SJCRH30 (cell line): ENCODE data around the gene LRRC8C. TPM values are rescaled to one million over a fixed set of nuclear protein-coding genes. Genes with fewer than 3 reads are reported as not detected.

ENCODE experiments used
- DNase-seq, 2 experiments: peaks; one replicate each; pipeline ENCODE4 v3.0.0-alpha.2; 2015 to 2020
- H3K27ac ChIP-seq: fragments of 250-450 bp; sonication (Bioruptor Pico); 2 replicates; pipeline ENCODE4 v1.5.1; 2020; ENCODE audit warnings: mild to moderate bottlenecking, moderate library complexity
- H3K27me3 ChIP-seq: fragments of 250-450 bp; sonication (Bioruptor Pico); 2 replicates; pipeline ENCODE4 v1.5.1; 2020; ENCODE audit warnings: mild to moderate bottlenecking, moderate library complexity
- H3K36me3 ChIP-seq: fragments of 250-450 bp; sonication (Bioruptor Pico); 2 replicates; pipeline ENCODE4 v1.5.1; 2020; ENCODE audit warnings: mild to moderate bottlenecking, moderate library complexity
- H3K4me1 ChIP-seq: fragments of 250-450 bp; sonication (Bioruptor Pico); 2 replicates; pipeline ENCODE4 v1.5.1; 2020; ENCODE audit warnings: mild to moderate bottlenecking, moderate library complexity
- H3K4me3 ChIP-seq: fragments of 250-450 bp; sonication (Bioruptor Pico); 2 replicates; pipeline ENCODE4 v1.5.1; 2020; ENCODE audit warnings: mild to moderate bottlenecking, moderate library complexity
- H3K9me3 ChIP-seq: fragments of 250-450 bp; sonication (Bioruptor Pico); replicated peaks from 2 replicates; pipeline ENCODE4 v1.5.1; 2020; ENCODE audit warnings: mild to moderate bottlenecking, moderate library complexity
- total RNA-seq: library from RNA; depleted of rRNA; stranded (reverse); fragments of >200 nt; shearing (Covaris generic); gene quantifications from 2 replicates; pipeline ENCODE4 v1.2.3, GENCODE V29; 2014; rRNA removed

LRRC8C gene
- total RNA-seq, 1 experiment from 2014 or later = 3.6 TPM

DNA sequence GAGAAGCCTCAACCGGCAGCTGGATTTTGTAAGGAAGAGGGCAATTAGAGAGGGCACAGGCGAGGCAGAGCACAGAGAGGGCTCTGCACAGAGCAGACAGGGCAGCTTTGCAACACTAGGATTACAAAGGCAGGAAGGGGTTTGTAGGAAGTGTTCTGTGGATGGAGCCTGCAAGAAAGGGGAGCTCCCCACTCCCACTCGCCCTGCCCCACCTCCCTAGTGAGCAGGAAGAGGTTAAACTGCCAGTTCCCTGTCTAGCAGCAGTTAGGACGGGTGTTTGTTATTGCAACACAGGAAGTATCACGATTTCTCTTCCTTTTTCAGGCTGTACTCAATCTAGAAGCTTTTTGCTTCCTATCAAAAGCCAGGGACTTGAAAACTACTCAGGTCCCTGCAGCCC lies 124.6 kb downstream of the LRRC8C start:
- Histone ChIP-seq H3K27me3 (peaks cover 7% of the 10 kb centered on the region; the same call in 1 of the 2 replicates), H3K36me3 (no peaks in the 10 kb centered on the region), H3K9me3 (no peaks in the 10 kb centered on the region), H3K4me1 (no peaks in the 10 kb centered on the region), H3K4me3 (peak overlapping the region; percentile 15), H3K27ac (no peak overlapping the region)
- peak in 1 of 2 experiments; percentile 20 for DNase-seq

- Histone ChIP-seq H3K9me3 (no peaks in the 10 kb centered on the region), H3K36me3 (no peaks in the 10 kb centered on the region), H3K27ac (no peak overlapping the region), H3K4me3 (peak overlapping the region; percentile 15), H3K27me3 (peaks cover 7% of the 10 kb centered on the region; the same call in 1 of the 2 replicates), H3K4me1 (no peaks in the 10 kb centered on the region)
- peak in 1 of 2 experiments; percentile 21 for DNase-seq
These were observed 125.2 kb downstream of the LRRC8C start for GRCh38 chr1:89758156-89758555.

GRCh38 chr1:89759036-89759435 lies 126.1 kb downstream of the LRRC8C start:
- H3K4me3 ChIP-seq = no peak overlapping the region
- H3K4me1 ChIP-seq = no peaks in the 10 kb centered on the region
- no peak overlapping the region for H3K27ac ChIP-seq
- H3K36me3 ChIP-seq = no peaks in the 10 kb centered on the region
- H3K27me3 ChIP-seq = peaks cover 7% of the 10 kb centered on the region; the same call in 1 of the 2 replicates
- DNase-seq = no peak
- no peaks in the 10 kb centered on the region for H3K9me3 ChIP-seq

DNA sequence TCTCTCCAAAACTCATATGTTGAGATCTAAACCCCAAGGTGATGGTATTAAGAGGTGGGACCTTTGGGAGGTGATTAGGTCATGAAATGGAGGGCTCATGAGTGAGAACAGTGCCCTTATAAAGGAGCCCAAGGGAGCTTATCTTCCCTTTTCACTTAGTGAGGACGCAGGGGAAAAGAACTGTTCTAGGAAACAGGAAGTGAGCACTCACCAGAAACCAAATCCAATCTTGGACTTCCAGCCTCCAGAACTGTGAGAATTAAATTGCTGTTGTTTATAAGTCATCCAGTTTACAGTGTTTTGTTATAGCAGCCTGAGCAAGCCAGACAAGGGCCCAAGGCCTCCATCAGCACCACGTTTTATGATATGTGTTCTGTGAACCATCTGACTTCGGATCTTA lies 127.6 kb downstream of the LRRC8C start:
- Histone ChIP-seq H3K36me3 (no peaks in the 10 kb centered on the region), H3K27ac (no peak overlapping the region), H3K4me1 (no peaks in the 10 kb centered on the region), H3K27me3 (peaks cover 7% of the 10 kb centered on the region; the same call in 1 of the 2 replicates), H3K9me3 (no peaks in the 10 kb centered on the region), H3K4me3 (no peak overlapping the region)
- no peak for DNase-seq

GRCh38 chr1:89761338-89761737 lies 128.4 kb downstream of the LRRC8C start:
- DNase-seq = no peak
- no peak overlapping the region for H3K4me3 ChIP-seq
- H3K27me3 ChIP-seq = peaks cover 12% of the 10 kb centered on the region; the same call in 1 of the 2 replicates
- no peaks in the 10 kb centered on the region for H3K36me3 ChIP-seq
- H3K27ac ChIP-seq = no peak overlapping the region
- no peaks in the 10 kb centered on the region for H3K4me1 ChIP-seq
- H3K9me3 ChIP-seq = no peaks in the 10 kb centered on the region; the same call in 1 of the 2 replicates

DNA sequence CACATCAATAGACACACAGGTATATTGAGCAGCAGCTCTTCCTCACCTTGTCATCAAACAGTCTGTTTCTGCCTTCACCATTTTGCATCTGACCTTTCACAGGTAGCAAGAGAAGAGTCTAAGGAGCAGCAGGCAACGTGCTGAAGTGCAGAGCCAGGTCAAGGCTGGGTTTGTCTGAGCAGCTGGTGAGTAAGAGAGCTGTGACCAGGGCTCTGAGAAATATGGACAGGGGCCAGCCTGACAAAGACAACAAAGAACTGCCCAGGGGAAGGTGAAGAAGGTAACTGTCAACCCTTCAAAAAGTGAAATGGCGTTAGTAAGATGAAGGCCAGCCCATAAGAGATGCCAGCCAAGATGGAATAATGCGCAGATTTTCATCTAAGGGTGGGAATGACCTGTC lies 129.0 kb downstream of the LRRC8C start:
- H3K27ac ChIP-seq = no peak overlapping the region
- peaks cover 12% of the 10 kb centered on the region; the same call in 1 of the 2 replicates for H3K27me3 ChIP-seq
- no peaks in the 10 kb centered on the region; the same call in 1 of the 2 replicates for H3K9me3 ChIP-seq
- H3K4me3 ChIP-seq = no peak overlapping the region
- H3K36me3 ChIP-seq = no peaks in the 10 kb centered on the region
- no peaks in the 10 kb centered on the region for H3K4me1 ChIP-seq
- DNase-seq = no peak

GRCh38 chr1:89762386-89762778 lies 129.5 kb downstream of the LRRC8C start:
- peaks cover 12% of the 10 kb centered on the region; the same call in 1 of the 2 replicates for H3K27me3 ChIP-seq

DNA sequence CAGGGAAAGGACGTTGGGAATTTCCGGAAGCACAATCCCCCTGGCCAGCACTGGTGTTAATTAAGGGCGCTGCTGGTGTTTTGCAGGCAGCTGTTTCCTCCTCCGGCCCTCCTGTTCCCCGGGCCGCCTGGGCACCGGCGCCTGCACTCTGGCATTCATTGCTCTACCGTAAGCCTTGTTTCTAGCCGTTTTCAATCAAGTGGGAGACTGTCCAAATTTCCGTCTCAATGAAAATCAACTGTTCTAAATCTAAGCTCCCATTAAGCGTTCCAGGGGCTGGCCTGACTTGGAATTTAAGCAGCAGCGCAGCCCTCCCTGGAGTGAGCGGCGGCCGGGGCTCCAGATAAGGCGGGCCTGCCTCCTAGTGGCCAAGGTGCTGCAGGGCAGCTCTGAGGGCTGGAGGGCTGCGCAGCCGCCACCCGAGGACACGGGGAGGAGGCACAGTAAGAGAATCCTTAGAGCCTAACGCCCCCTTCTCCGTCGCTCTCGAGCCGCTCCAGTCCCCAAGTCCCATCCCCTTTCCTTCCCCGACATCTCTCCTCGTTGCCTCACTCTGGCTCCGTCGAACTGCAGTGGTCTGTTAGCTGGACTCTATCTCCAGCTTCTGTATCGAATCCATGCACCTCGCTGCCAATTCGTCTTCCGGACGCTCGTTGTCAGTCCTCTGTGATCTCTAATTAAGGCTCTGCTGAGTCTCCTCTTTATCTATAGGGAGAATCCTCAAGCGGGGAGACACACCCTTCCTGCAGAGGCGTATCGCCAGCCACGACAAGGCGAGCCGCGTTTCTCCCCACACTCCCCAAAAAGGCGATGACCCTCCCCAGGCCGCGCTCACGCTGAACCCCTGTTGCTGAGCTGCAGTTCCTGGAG lies 130.1 kb downstream of the LRRC8C start:
- peak; percentile 75 to 86 for DNase-seq
- no peaks in the 10 kb centered on the region for H3K36me3 ChIP-seq
- H3K27ac ChIP-seq = no peak overlapping the region
- no peaks in the 10 kb centered on the region; the same call in 1 of the 2 replicates for H3K9me3 ChIP-seq
- H3K27me3 ChIP-seq = peaks cover 12% of the 10 kb centered on the region; the same call in 1 of the 2 replicates
- peak overlapping the region; percentile 52 for H3K4me3 ChIP-seq
- H3K4me1 ChIP-seq = no peaks in the 10 kb centered on the region

More at GRCh38 chr1:89762386-89762778, 129.5 kb downstream of the LRRC8C start:
- DNase-seq = no peak
- no peaks in the 10 kb centered on the region for H3K4me1 ChIP-seq
- H3K4me3 ChIP-seq = peak overlapping the region; percentile 52
- no peak overlapping the region for H3K27ac ChIP-seq
- no peaks in the 10 kb centered on the region; the same call in 1 of the 2 replicates for H3K9me3 ChIP-seq
- no peaks in the 10 kb centered on the region for H3K36me3 ChIP-seq

GRCh38 chr1:89763649-89763986 lies 130.7 kb downstream of the LRRC8C start:
- peaks cover 12% of the 10 kb centered on the region; the same call in 1 of the 2 replicates for H3K27me3 ChIP-seq
- DNase-seq = no peak
- H3K4me3 ChIP-seq = no peak overlapping the region
- no peaks in the 10 kb centered on the region for H3K4me1 ChIP-seq
- no peaks in the 10 kb centered on the region for H3K36me3 ChIP-seq
- H3K9me3 ChIP-seq = no peaks in the 10 kb centered on the region; the same call in 1 of the 2 replicates
- H3K27ac ChIP-seq = no peak overlapping the region

GRCh38 chr1:89765774-89766173 lies 132.9 kb downstream of the LRRC8C start:
- Histone ChIP-seq H3K9me3 (no peaks in the 10 kb centered on the region; the same call in 1 of the 2 replicates), H3K36me3 (no peaks in the 10 kb centered on the region), H3K4me1 (no peaks in the 10 kb centered on the region), H3K27me3 (peaks cover 12% of the 10 kb centered on the region; the same call in 1 of the 2 replicates), H3K27ac (no peak overlapping the region), H3K4me3 (no peak overlapping the region)
- DNase-seq = no peak

GRCh38 chr1:89767618-89768017 lies 134.7 kb downstream of the LRRC8C start:
- Histone ChIP-seq H3K9me3 (no peaks in the 10 kb centered on the region; the same call in 1 of the 2 replicates), H3K4me1 (no peaks in the 10 kb centered on the region), H3K4me3 (no peak overlapping the region), H3K27me3 (peaks cover 5% of the 10 kb centered on the region; the same call in 1 of the 2 replicates), H3K36me3 (no peaks in the 10 kb centered on the region), H3K27ac (no peak overlapping the region)
- no peak for DNase-seq

Other genes with a start within 250 kb of the LRRC8C start
- 6.5 and 9.2 TPM in 2 replicates for gene LRRC8B, start 108.3 kb upstream of the LRRC8C start, total RNA-seq
- 13.4 and 16.1 TPM in 2 replicates for gene LRRC8D, start 187.9 kb downstream of the LRRC8C start, total RNA-seq